ENCODE data around the gene FAM53B. TPM values are rescaled to one million over a fixed set of nuclear protein-coding genes. Genes with fewer than 3 reads are reported as not detected.
A peak's percentile ranks its signal among the peaks of the same experiment; 100 is the strongest.

The FAM53B gene
- total RNA-seq, 2 donors from 2014 or later, result 16.6 to 21.8 TPM

DNA sequence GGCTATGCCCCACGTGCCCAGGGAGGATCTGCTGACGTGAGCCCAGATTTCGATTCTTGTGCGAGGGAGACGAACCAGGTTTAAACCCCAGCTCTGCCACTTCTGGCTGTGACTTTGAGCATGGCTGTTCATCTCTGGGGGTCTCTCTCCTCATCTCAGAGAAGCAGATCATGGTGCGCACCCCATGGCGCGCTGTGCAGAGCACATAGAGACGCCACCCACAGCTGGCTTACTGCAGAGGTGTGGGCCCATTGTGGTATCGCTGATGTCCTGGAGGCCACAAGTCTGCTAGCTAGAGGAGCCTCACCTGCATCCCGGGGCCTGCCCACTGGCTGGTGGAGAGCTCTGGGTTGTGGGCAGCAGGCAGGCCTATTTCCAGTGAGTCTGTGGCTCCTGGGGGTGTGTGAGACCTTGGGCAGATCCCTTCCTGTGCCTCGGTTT lies 142.0 kb downstream of the FAM53B start:
- DNase-seq (ENCODE audit: low spot score) (peak; percentile 58), ATAC-seq (no peak)
- Mint-ChIP-seq H3K27ac (no peak overlapping the region), H3K4me1 (ENCODE audit: low read depth in 2 of 2) (peaks cover 5 to 10% of the 10 kb centered on the region in 2 donors), H3K4me3 (no peak overlapping the region), H3K36me3 (no peaks in the 10 kb centered on the region), H3K9me3 (no peaks in the 10 kb centered on the region), H3K27me3 (no peaks in the 10 kb centered on the region)

DNA sequence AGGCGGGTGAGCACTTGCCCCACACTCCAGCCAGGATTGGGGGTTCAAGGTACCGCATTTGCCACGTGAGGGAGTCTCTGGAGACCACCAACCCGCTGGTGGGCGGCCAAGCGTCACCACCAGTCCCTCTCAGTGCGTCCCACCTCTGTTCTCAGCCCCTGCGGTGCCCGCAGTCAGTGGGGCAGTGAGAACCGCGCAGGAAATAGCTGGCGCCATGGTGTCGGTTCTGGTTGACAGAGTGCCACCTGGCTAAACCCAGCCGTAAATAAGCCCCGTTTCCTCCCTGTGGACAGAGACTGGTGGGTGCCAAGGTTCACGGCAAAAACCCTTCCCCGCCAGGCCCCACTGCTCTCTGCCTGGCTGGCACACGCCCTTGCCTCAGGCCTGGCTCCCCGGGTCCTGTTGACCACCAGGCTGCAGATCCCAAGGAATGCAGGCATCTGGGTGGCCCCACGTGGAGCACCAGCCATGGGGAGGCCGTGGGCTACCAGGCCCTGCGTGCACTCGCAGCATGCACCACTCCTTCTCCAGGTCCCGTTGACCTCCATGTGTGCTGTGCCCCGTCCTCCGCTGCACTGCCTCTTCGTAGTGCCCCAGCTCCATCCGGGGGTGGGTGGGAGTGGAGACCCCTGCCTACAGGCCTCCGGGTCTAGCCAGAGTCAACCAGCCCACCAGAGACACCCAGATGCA lies 142.6 kb downstream of the FAM53B start:
- DNase-seq (ENCODE audit: low spot score), result peak; percentile 57
- Mint-ChIP-seq H3K27ac (no peak overlapping the region), H3K36me3 (no peaks in the 10 kb centered on the region), H3K4me3 (no peak overlapping the region), H3K4me1 (ENCODE audit: low read depth in 2 of 2) (peaks cover 5 to 6% of the 10 kb centered on the region in 2 donors), H3K9me3 (no peaks in the 10 kb centered on the region), H3K27me3 (no peaks in the 10 kb centered on the region)
- ATAC-seq, result no peak

DNA sequence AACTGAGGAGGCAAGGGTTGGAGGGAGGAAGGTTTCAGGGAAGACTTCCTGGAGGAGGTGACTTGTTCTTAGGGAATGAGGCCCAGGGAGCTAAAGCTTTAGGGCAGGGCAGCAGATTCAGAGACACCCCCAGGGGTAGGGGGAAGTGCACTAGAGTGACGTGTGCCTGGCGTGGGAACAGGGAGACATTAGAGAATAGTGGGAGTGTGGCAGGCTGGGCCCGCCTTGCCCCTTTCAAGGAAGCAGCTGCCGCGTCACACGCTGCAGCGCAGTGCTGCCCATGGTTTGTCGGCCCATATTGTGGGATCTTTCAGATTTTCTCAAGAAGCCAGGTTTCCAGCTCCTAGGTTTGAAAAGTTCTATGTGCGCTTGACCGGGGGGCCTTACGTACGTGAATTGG lies 143.2 kb downstream of the FAM53B start:
- H3K9me3 Mint-ChIP-seq, result no peaks in the 10 kb centered on the region
- no peaks in the 10 kb centered on the region for H3K27me3 Mint-ChIP-seq
- H3K4me1 Mint-ChIP-seq (ENCODE audit: low read depth in 2 of 2), result peaks cover 5 to 6% of the 10 kb centered on the region in 2 donors
- H3K36me3 Mint-ChIP-seq, result no peaks in the 10 kb centered on the region
- ATAC-seq (no peak), DNase-seq (ENCODE audit: low spot score) (peak; percentile 50)
- H3K4me3 Mint-ChIP-seq, result no peak overlapping the region
- no peak overlapping the region for H3K27ac Mint-ChIP-seq

DNA sequence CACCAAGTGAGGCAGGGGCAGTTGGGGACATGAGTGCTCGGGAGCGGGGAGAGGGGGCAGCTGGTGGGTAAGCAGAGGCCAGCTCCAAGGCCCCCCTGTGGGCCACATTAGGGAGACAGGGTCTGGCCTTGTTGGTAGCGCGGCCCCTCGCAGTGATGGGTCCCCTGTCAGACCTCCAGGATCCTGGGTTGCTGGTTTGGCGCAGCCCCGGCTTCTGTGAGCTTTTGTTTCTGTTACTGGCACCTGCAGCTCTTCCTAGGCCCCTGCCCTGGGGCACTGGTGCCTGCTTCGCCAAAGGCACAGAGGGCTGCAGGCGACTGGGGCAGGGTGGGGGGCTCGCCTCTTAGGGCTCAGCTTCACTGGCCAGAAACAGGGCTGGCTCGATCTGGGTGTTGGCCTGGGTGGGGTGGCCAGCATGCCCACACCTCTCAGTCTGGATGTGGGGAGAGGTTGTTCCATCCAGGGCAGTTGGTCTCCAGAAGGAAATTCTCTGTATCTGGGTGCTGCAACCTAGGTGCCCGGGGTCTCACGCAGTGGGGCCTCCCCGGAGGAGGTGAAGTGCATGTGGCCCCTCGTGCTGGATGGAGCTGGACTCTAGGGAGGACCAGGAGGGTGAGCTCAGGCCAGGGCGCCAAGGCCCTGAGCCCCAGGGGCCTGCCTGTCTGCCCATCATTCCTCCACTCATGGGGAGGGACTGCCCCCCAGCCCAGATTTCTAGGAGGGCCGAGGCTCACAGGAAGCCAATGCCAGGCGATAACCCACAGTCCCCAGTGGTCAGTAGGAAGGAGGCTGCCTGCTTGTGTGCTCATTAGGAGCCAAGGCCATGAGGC lies 143.9 kb downstream of the FAM53B start:
- no peaks in the 10 kb centered on the region for H3K9me3 Mint-ChIP-seq
- no peaks in the 10 kb centered on the region for H3K27me3 Mint-ChIP-seq
- H3K4me1 Mint-ChIP-seq (ENCODE audit: low read depth in 2 of 2), result peaks cover 5 to 6% of the 10 kb centered on the region in 2 donors

DNA sequence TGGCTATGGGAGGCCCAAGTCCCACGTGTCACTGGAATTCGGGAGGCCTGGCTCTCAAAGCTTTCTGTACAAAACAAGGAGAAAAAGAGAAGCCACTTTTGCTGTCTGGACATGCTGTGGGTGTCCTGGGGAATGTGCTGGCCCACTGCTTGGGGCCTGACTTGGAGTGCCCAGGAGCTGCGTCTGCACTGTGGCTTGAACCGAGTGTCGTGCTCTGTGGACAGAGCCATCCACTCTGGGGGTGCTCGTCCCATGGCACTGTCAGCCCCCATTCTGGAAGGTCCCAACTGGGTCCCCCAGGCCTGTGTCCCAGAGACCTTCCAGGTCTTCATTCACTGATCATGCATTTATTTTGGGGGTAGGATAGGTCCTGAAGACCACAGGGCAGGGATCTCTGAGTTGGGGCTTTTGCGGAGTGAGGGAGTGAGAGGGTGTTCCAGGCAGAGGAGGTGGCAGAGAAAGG lies 144.6 kb downstream of the FAM53B start:
- ATAC-seq (no peak), DNase-seq (ENCODE audit: low spot score) (no peak)
- H3K4me3 Mint-ChIP-seq, result no peak overlapping the region
- no peaks in the 10 kb centered on the region for H3K36me3 Mint-ChIP-seq
- H3K27me3 Mint-ChIP-seq, result no peaks in the 10 kb centered on the region
- no peaks in the 10 kb centered on the region for H3K9me3 Mint-ChIP-seq
- no peak overlapping the region for H3K27ac Mint-ChIP-seq
- H3K4me1 Mint-ChIP-seq (ENCODE audit: low read depth in 2 of 2), result peaks cover 6 to 8% of the 10 kb centered on the region in 2 donors

More for the DNA sequence above, 143.9 kb downstream of the FAM53B start:
- Mint-ChIP-seq H3K4me3 (no peak overlapping the region), H3K27ac (no peak overlapping the region), H3K36me3 (no peaks in the 10 kb centered on the region)
- DNase-seq (ENCODE audit: low spot score) (peak; percentile 37), ATAC-seq (no peak)

DNA sequence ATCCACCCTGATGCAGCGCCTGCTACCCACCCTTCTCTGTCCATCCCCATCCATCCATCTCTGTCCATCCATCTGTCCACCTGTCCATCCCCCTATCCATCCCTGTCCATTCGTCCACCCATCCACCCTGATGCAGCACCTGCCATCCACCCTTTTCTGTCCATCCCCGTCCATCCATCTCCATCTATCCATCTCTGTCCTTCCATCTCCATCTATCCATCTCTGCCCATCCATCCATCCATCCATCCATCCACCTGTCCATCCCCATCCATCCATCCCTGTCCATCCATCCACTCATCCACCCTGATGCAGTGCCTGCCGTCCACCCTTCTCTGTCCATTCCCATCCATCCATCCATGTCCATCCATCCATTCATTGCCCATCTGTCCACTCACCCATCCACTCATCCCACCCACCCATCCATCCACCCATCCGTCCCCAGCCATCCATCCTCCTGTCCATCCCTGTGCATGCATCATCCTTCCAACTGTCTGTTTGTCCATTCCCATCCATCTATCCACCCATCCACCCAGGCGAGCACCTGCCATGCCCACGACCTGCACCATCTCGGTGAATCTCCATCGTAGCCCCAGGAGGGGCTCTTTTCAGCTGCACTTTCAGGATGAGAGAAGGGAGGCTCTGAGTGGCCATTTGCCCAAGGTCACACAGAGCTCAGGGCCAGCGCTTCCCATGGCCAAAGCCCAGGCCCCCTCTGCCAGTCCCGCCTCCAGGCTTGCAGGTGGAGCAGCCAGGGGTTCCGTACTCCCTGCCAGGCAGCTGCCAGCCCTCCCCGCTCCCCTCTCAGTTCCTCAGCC lies 145.2 kb downstream of the FAM53B start:
- DNase-seq (ENCODE audit: low spot score) (no peak), ATAC-seq (no peak)
- Mint-ChIP-seq H3K36me3 (no peaks in the 10 kb centered on the region), H3K9me3 (no peaks in the 10 kb centered on the region), H3K4me3 (no peak overlapping the region), H3K4me1 (ENCODE audit: low read depth in 2 of 2) (peaks cover 6 to 8% of the 10 kb centered on the region in 2 donors), H3K27me3 (no peaks in the 10 kb centered on the region), H3K27ac (no peak overlapping the region)

DNA sequence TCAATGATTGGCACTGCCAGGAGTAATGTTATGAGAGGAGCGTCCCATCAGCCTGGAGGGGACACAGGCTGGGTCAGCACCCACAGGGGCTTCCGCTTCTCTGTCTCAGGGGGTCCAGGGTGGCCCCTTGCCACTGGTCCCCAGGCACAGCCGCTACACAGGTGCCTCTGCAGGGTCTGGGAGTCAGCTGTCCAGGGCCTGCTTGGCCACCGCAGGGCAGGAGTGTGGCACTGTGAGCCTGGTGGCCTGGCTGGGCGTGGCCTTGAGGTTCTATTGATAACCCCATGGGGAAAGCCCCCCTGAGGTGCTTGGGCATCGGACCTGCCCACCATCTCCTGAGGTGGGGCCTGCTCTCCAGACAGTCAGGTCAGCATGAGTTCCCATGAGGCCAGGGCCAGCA lies 146.0 kb downstream of the FAM53B start:
- Mint-ChIP-seq H3K36me3 (no peaks in the 10 kb centered on the region), H3K27ac (no peak overlapping the region), H3K9me3 (no peaks in the 10 kb centered on the region), H3K4me3 (no peak overlapping the region), H3K4me1 (ENCODE audit: low read depth in 2 of 2) (peaks cover 6 to 8% of the 10 kb centered on the region in 2 donors), H3K27me3 (no peaks in the 10 kb centered on the region)
- peak; percentile 44 for DNase-seq (ENCODE audit: low spot score)
- ATAC-seq, result no peak

DNA sequence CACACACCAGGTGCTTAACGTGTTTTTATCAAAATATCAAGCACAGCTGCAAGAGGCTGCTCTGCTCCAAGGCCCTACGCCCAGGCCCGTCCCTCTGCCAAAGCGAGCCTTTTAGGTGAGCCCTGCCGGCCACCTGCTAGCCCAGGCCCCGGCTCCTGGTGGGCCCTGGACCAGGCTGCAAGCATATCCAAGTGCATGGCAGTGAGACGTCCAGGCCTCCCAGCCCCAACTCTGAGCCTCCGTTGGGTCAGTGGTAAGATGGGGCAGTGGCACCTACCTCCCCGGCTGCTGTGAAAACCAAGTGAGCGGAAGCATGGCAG lies 146.4 kb downstream of the FAM53B start:
- no peak overlapping the region for H3K4me3 Mint-ChIP-seq
- H3K9me3 Mint-ChIP-seq, result no peaks in the 10 kb centered on the region
- H3K27me3 Mint-ChIP-seq, result no peaks in the 10 kb centered on the region
- ATAC-seq (no peak), DNase-seq (ENCODE audit: low spot score) (peak; percentile 35)
- H3K36me3 Mint-ChIP-seq, result no peaks in the 10 kb centered on the region
- H3K4me1 Mint-ChIP-seq (ENCODE audit: low read depth in 2 of 2), result peaks cover 6 to 8% of the 10 kb centered on the region in 2 donors
- no peak overlapping the region for H3K27ac Mint-ChIP-seq

DNA sequence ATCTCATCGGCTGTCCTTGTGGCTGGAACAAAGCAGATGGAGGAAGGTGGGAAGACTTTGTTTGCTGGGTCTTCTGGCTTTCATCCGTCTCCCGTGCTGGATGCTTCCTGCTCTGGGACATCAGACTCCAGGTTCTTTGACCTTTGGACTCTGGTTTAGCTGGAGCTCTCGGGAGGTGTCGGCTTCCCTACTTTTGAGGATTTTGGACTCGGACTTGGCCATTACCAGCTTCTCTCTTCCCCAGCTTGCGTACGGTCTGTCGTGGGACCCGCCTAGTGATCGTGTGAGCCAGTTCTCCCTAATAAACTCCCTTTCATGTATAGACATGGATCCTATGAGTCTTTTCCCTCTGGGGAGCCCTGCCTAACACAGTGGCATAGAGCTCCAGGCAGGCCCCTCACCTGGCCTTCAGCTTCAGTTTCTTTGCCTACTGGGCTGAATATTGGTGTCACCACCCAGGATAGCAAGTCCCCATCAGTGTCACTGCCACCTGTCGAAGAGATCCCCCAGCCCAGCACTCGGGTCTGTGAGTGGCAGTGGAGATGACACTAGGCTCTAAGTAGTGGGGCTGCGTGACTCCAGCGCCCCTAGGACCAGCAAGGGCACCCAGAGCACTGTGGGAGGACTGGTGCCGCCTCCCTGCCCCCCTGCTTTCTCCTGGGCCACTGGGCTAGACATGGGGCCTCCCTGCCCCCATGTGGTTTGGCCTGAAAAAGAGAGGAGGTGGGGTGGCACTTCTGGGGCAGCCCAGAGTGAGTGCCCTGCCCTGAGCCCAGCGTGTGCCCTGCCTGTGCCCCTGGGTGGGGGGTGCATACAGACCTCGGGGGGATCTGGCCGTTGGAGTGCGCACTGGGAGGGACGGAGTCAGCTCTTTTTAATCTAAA lies 147.0 kb downstream of the FAM53B start:
- Mint-ChIP-seq H3K4me1 (ENCODE audit: low read depth in 2 of 2) (peaks cover 6 to 8% of the 10 kb centered on the region in 2 donors), H3K27ac (no peak overlapping the region), H3K27me3 (no peaks in the 10 kb centered on the region), H3K36me3 (no peaks in the 10 kb centered on the region), H3K4me3 (no peak overlapping the region), H3K9me3 (no peaks in the 10 kb centered on the region)
- DNase-seq (ENCODE audit: low spot score), result peak; percentile 48
- no peak for ATAC-seq

DNA sequence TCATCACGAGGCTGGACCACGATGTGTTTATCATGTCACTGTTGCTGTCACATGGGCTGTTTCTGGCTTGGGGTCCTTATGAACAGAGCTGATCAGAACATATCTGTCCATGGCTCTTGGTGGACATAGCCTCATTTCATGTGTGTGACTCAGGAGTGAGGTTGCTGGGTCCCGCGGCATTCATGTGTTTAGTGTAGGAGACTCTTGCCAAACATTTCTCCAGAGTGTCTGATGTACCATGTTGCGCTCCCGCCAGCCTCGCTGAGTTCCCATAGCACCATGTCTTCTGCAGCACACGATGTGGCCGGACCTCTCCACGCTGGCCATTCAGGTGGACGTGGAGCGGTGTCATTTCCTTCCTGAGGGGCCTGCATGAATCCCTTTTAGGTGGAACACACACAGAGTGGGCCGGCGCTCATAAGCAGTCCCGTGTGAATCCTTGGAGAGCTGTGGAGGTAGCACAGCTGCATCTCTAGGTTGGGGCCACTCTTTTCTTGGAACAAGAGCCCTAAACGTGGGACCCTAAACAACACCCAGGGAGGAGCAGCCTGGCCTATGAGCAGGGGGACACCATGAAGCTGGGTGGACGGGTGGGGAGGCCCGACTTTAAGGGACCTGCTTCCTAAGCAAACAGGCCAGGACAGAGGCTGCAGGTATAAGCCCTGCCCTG lies 147.9 kb downstream of the FAM53B start:
- DNase-seq (ENCODE audit: low spot score) (peak; percentile 31), ATAC-seq (no peak)
- peaks cover 5% of the 10 kb centered on the region for H3K9me3 Mint-ChIP-seq
- peaks cover 6 to 8% of the 10 kb centered on the region in 2 donors for H3K4me1 Mint-ChIP-seq (ENCODE audit: low read depth in 2 of 2)
- H3K4me3 Mint-ChIP-seq, result no peak overlapping the region
- peak overlapping the region in 1 of 2 donors; percentile 65 for H3K27ac Mint-ChIP-seq
- no peaks in the 10 kb centered on the region for H3K36me3 Mint-ChIP-seq
- no peaks in the 10 kb centered on the region for H3K27me3 Mint-ChIP-seq

DNA sequence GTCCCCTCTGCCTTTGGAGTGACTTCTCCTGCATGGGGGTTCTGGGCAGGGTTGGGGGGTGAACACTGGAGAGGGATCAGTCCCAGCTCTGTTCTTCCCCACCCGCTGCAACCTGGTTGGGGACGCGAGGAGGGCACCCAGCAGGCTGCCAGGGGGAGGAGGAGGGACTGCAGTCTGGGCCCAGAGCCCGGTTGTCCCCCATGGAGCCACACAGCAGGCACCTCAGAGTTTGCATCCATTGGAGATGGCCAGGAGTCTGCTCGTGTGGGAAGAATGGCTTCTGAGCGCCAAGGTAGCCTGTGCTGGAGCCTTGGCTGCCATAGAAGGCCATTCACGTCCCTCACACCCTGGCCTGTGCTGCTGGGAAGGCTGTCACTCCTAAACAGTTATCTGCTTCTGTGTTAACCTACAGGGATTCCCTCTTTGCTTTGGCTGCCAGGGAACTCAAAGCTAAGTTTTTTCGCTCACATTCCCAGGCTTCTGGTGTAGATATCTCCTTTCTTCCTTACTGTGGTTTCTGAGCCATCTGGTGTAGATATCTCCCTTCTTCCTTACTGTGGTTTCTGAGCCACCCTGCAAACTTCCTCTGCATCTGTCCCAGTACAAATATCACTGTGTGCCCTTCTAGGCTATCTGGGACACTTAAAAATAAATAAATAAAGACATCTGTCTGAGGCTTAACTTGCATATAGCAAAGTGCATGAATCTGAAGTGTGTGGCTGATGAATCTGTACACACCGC lies 148.9 kb downstream of the FAM53B start:
- no peak for ATAC-seq
- H3K27me3 Mint-ChIP-seq, result no peaks in the 10 kb centered on the region
- no peaks in the 10 kb centered on the region for H3K36me3 Mint-ChIP-seq
- peaks cover 5% of the 10 kb centered on the region for H3K9me3 Mint-ChIP-seq
- peak overlapping the region in 1 of 2 donors; percentile 65 for H3K27ac Mint-ChIP-seq
- peaks cover 6 to 8% of the 10 kb centered on the region in 2 donors for H3K4me1 Mint-ChIP-seq (ENCODE audit: low read depth in 2 of 2)
- DNase-seq (ENCODE audit: low spot score), result peak; percentile 54
- H3K4me3 Mint-ChIP-seq, result no peak overlapping the region

DNA sequence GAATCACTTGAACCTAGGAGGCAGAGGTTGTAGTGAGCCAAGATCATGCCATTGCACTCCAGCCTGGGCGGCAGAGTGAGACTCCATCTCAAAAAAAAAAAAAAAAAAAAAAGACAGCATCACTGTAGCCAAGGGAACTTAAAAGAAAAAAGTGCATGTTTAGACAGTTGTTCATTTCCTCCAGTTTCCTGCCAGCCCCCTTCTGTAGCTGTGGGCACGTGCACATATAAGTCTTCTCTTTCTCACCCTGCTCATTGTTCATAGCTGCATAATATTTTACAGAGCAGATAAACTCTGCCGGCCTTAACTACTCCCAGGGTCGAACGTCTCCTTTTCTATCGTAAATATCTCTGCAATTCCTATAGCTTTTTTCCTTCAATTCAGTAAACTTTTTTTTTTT lies 149.9 kb downstream of the FAM53B start:
- Mint-ChIP-seq H3K9me3 (peaks cover 5% of the 10 kb centered on the region), H3K27me3 (no peaks in the 10 kb centered on the region), H3K4me1 (ENCODE audit: low read depth in 2 of 2) (peaks cover 6 to 8% of the 10 kb centered on the region in 2 donors), H3K36me3 (no peaks in the 10 kb centered on the region), H3K4me3 (no peak overlapping the region), H3K27ac (no peak overlapping the region)
- ATAC-seq (no peak), DNase-seq (ENCODE audit: low spot score) (no peak)

All from natural killer cell treated with Interleukin-12 subunit alpha and Interleukin-12 subunit beta and Interleukin-15 and Interleukin-18, amount 100 ng/mL, for 72 hours (primary cell).